Smooth muscle cell (in vitro differentiated cells): ENCODE data around the gene HDAC2. TPM values are rescaled to one million over a fixed set of nuclear protein-coding genes. Genes with fewer than 3 reads are reported as not detected.

Experiments
- DNase-seq: peaks from one replicate; lab custom pipeline; 2025; ENCODE audit not compliant: unreplicated experiment; lab: John Stamatoyannopoulos, UW
- H2AFZ ChIP-seq: fragments of 200-600 bp; sonication (generic); 2 replicates; pipeline ENCODE4 v1.6.0; 2016; ENCODE audit warnings: antibody characterized with exemption, low read depth, mild to moderate bottlenecking
- H3F3A ChIP-seq: fragments of 200-600 bp; sonication (generic); 2 replicates; pipeline ENCODE4 v1.6.0; 2017; ENCODE audit warnings: antibody characterized with exemption, low read depth
- H3K27ac ChIP-seq: fragments of 200-600 bp; sonication (generic); 2 replicates; pipeline ENCODE4 v1.5.1; 2016; ENCODE audit warnings: low read depth, mild to moderate bottlenecking
- H3K27me3 ChIP-seq: fragments of 200-600 bp; sonication (generic); 2 replicates; pipeline ENCODE4 v1.6.1; 2016; ENCODE audit warnings: low read depth, mild to moderate bottlenecking
- H3K36me3 ChIP-seq: fragments of 200-600 bp; sonication (generic); 2 replicates; pipeline ENCODE4 v1.5.1; 2016; ENCODE audit warnings: low read depth
- H3K4me1 ChIP-seq: fragments of 200-600 bp; sonication (generic); 2 replicates; pipeline ENCODE4 v1.5.1; 2016; ENCODE audit warnings: low read depth
- H3K4me2 ChIP-seq: fragments of 200-600 bp; sonication (generic); 2 replicates; pipeline ENCODE4 v1.6.0; 2016; ENCODE audit warnings: mild to moderate bottlenecking
- H3K4me3 ChIP-seq: fragments of 200-600 bp; sonication (generic); 2 replicates; pipeline ENCODE4 v1.5.1; 2016; ENCODE audit warnings: mild to moderate bottlenecking
- H3K79me2 ChIP-seq: fragments of 200-600 bp; sonication (generic); 2 replicates; pipeline ENCODE4 v1.6.0; 2016; ENCODE audit warnings: low read depth, mild to moderate bottlenecking
- H3K9ac ChIP-seq: fragments of 200-600 bp; sonication (generic); 2 replicates; pipeline ENCODE4 v1.6.0; 2016; ENCODE audit warnings: low read depth
- H3K9me3 ChIP-seq: fragments of 200-600 bp; sonication (generic); replicated peaks from 2 replicates; pipeline ENCODE4 v1.5.1; 2016; ENCODE audit warnings: low read depth
- H4K20me1 ChIP-seq: fragments of 200-600 bp; sonication (generic); 2 replicates; pipeline ENCODE4 v1.6.0; 2016; ENCODE audit warnings: low read depth
- CTCF ChIP-seq: fragments of 200-600 bp; sonication (generic); IDR thresholded peaks from 2 replicates; pipeline ENCODE4 v1.5.1; 2017; ENCODE audit warnings: borderline replicate concordance, mild to moderate bottlenecking, antibody characterized with exemption; ENCODE audit not compliant: insufficient read depth, poor library complexity, severe bottlenecking
- WGBS: methylation state at CpG from one replicate; pipeline ENCODE4 v1.1.7; 2016; ENCODE audit warnings: low lambda C conversion rate; 5-methylcytosine and 5-hydroxymethylcytosine counted together
- polyA plus RNA-seq: library from polyadenylated mRNA; unstranded; fragments of >200 nt; fragmentation: Nextera tagmentation; extraction: Ambion mirVana; gene quantifications from 2 replicates; pipeline ENCODE4 v1.2.1, GENCODE V29; 2016
- total RNA-seq: library from RNA; depleted of rRNA; stranded (reverse); fragments of >200 nt; gene quantifications from 2 replicates; pipeline ENCODE4 v1.2.3, GENCODE V29; 2014

HDAC2 gene
- total and polyA plus RNA-seq, 2 experiments from 2014 or later = 192 to 198 TPM

DNA sequence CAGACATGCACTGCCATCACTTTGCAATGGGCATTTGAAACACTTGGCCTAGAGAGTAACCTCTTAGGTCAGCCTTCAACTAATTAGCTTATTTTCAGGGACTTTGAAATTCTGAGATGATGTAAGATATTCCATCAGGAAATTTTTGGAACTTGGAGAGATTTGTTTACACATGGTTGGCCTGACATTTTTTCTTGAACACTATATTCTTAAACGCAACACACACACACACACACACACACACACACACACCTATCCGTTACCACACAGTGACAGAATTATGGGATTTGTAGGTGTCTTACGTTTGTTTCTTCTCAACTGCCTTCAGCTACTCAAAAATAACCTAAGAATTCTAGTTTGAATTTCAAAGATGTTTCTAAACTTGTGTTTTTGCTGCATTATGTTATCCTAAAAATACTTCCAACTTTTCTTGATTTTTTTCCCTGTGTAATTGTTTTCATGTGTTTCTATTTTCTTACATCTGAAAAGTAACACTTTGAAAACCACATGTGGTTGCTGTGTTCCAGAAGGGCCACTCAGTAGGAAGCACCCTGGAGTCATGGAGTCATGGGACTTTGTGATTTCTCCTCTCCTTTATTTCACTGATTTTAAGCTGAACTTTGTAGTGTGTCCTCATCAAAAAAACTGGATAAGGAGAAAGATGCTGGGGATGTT, 81.9 kb downstream of the HDAC2 start:
- Histone ChIP-seq H3K4me2 (no peak overlapping the region), H3K27ac (no peak overlapping the region), H3K4me3 (no peak overlapping the region), H3K27me3 (no peaks in the 10 kb centered on the region), H3K9ac (no peak overlapping the region), H4K20me1 (no peaks in the 10 kb centered on the region), H3K9me3 (peaks cover 9% of the 10 kb centered on the region), H3F3A (no peaks in the 10 kb centered on the region), H3K4me1 (no peaks in the 10 kb centered on the region), H3K79me2 (no peaks in the 10 kb centered on the region), H3K36me3 (no peaks in the 10 kb centered on the region), H2AFZ (no peak overlapping the region)
- no peak for TF ChIP-seq CTCF
- DNase-seq = no peak
- 93% methylated on average over 3 of the region's 3 CpGs for WGBS

GRCh38 chr6:113888493-113888892, 82.5 kb downstream of the HDAC2 start:
- Histone ChIP-seq H3F3A (no peaks in the 10 kb centered on the region), H3K4me3 (no peak overlapping the region), H4K20me1 (no peaks in the 10 kb centered on the region), H3K27ac (no peak overlapping the region), H3K27me3 (no peaks in the 10 kb centered on the region), H3K9me3 (peaks cover 9% of the 10 kb centered on the region), H3K4me2 (no peak overlapping the region), H2AFZ (no peak overlapping the region), H3K36me3 (no peaks in the 10 kb centered on the region), H3K79me2 (no peaks in the 10 kb centered on the region), H3K9ac (no peak overlapping the region), H3K4me1 (no peaks in the 10 kb centered on the region)
- TF ChIP-seq CTCF = no peak
- DNase-seq = no peak

- peaks cover 2% of the 10 kb centered on the region for H3K9me3 ChIP-seq
- WGBS = 90% methylated on average over 1 of the region's 1 CpG
- no peak overlapping the region for H3K4me2 ChIP-seq
- no peak overlapping the region for H3K27ac ChIP-seq
- H3F3A ChIP-seq = no peaks in the 10 kb centered on the region
- H4K20me1 ChIP-seq = no peaks in the 10 kb centered on the region
- H2AFZ ChIP-seq = no peak overlapping the region
- TF ChIP-seq CTCF = no peak
- no peaks in the 10 kb centered on the region for H3K27me3 ChIP-seq
- no peak for DNase-seq
- H3K4me1 ChIP-seq = no peaks in the 10 kb centered on the region
- no peaks in the 10 kb centered on the region for H3K36me3 ChIP-seq
- H3K9ac ChIP-seq = no peak overlapping the region
- H3K79me2 ChIP-seq = no peaks in the 10 kb centered on the region
- no peak overlapping the region for H3K4me3 ChIP-seq
Measured at GRCh38 chr6:113886512-113886911, 84.4 kb downstream of the HDAC2 start.

- Histone ChIP-seq H3K4me3 (no peak overlapping the region), H3K79me2 (no peaks in the 10 kb centered on the region), H3K4me1 (peaks cover 4% of the 10 kb centered on the region), H3K9me3 (no peaks in the 10 kb centered on the region), H3F3A (no peaks in the 10 kb centered on the region), H3K36me3 (no peaks in the 10 kb centered on the region), H3K27ac (no peak overlapping the region), H2AFZ (no peak overlapping the region), H3K9ac (no peak overlapping the region), H4K20me1 (no peaks in the 10 kb centered on the region), H3K27me3 (no peaks in the 10 kb centered on the region), H3K4me2 (no peak overlapping the region)
- no peak for DNase-seq
- WGBS = 100% methylated on average over 2 of the region's 2 CpGs
- TF ChIP-seq CTCF = no peak
Measured at GRCh38 chr6:113884011-113884410, 86.9 kb downstream of the HDAC2 start.
